HG03139 (cell line): Measurements from ENCODE around the gene NDUFB2.
"Not testable (repeated sequence)": the region's sequence is repeated elsewhere in the genome, so short reads cannot be mapped to it uniquely, and the experiment has no call there.

Experiments
- ATAC-seq: cut with Tn5 transposase; IDR thresholded peaks from one replicate; pipeline ENCODE4 v1.9.1; 2021; ENCODE audit not compliant: unreplicated experiment

The NDUFB2 gene

GRCh38 chr7:140689199-140690152 lies 7.0 kb upstream of the NDUFB2 start:
- no peak for ATAC-seq

DNA sequence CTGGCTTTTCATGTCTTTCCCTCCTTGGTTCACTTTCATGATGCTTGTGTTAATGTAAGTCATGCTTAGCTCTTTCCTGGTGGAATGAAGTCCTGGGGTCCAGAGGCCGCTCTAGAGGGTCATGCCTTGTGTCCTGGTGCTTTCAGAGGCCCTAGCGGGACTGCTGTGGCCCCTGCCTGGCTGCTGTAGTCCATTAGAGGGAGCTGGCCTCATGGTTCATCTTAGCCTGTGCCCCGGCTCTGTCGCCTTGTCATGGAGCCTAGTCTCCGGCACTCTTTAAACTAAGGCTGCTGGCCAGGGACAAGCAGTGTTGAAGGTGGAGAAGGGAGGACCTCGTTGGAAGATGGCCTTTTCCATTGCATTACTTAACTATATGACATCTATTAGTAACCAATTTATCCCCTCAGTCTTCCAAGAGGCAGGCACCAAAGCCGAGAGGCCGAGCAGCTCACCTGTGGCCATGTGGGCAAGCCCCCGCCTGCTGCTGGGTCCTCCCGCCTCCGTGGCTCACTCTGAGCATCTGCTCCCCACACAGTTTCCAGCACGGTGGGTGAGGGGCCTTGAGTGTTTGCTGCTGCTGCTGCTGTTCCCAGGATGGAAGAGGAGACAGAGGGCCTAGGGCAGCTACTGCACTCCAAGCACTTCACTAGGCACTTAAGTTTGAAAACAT lies 5.0 kb upstream of the NDUFB2 start:
- no peak for ATAC-seq

DNA sequence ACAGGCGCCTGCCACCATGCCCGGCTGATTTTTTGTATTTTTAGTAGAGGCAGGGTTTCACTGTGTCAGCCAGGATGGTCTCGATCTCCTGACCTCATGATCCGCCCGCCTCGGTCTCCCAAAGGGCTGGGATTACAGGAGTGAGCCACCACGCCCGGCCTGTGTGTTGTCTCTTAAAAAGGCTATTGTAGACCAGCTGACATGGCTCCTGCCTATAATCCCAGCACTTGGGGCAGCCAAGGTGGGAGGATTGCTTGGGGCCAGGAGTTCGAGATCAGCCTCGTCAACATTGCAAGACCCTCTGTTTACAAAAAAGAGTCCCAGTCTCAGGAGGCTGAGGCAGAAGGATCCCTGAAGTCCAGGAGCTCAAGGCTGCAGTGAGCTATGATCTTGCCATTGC lies 2.7 kb upstream of the NDUFB2 start:
- ATAC-seq = not testable (repeated sequence)

DNA sequence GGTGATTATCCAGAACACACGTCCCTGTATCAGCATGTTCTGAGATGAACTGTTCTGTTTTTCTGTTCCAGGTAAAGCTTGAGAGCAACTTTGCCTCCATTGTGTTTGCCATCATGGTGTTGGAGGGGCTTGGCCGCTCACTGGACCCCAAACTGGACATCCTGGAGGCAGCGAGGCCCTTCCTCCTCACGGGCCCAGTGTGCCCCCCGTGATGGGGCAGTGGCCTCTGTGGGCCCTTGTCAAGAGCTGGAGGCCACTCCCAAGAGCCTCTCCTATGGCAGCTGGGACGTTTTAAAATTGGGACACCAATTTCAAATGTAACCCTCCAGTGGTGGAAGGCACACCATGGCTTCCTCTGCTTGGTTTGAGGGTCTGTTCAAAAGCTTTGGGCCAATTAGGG lies 1.9 kb upstream of the NDUFB2 start:
- ATAC-seq = no peak

- ATAC-seq = no peak
Measured at GRCh38 chr7:140695381-140695780, 1.1 kb upstream of the NDUFB2 start.

GRCh38 chr7:140696024-140696679 lies 356 bp upstream of the NDUFB2 start:
- peak; percentile 90 for ATAC-seq

DNA sequence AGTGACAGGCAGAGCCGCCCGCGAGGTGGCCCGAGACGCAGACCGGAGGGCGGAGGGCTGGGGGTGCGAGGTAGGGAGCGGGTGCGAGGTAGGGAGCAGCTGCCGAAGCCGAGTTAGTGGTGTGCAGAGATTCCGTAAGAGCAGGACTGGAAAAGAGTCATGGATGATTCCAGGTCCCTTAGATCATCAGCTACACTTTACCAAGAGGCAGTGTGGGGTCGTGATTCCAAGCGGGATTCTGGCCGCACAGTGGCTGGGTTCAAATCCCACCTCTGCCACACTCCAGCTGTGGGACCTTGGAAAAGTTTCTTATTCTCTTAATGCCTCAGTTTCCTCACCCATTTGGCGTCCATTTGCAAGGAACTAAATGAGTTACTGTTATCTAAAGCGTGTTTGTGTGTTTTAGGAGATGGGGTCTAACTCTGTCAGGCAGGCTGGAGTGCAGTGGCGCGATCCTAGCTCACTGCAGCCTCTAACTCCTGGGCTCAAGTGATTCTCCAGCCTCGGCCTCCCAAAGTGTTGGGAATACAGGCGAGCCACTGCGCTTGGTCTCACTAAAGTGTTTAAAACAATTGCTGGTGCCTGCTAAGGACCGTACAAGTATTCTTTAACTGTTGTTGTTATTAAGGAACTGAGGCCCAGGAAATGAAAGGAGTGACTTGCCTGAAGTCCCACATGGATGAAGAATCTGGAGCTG lies 1.1 kb downstream of the NDUFB2 start:
- ATAC-seq = no peak

- ATAC-seq = no peak
Measured at GRCh38 chr7:140698477-140698876, 2.0 kb downstream of the NDUFB2 start.

- no peak for ATAC-seq
Measured at GRCh38 chr7:140702774-140703173, 6.3 kb downstream of the NDUFB2 start.

GRCh38 chr7:140704205-140704604 lies 7.7 kb downstream of the NDUFB2 start:
- ATAC-seq = no peak

DNA sequence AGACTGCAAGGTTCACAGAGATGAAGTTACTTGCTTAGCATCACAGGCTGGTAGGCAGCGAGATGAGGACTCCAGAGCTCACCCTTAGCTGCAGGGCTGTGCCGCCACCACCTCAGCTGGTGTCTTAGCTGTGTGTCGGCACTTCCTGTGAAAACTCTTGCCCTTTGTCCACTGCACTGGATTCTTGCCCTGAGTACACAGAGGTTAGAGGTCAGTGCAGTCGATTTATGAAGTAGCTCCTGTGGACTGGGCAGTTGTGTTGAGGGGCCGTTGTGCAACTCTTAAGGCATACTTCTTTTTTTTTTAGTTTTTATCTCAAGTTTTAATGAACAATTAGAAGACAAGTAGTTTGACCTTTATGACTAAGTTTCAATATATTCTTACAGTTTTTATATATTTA lies 10.6 kb downstream of the NDUFB2 start:
- no peak for ATAC-seq

DNA sequence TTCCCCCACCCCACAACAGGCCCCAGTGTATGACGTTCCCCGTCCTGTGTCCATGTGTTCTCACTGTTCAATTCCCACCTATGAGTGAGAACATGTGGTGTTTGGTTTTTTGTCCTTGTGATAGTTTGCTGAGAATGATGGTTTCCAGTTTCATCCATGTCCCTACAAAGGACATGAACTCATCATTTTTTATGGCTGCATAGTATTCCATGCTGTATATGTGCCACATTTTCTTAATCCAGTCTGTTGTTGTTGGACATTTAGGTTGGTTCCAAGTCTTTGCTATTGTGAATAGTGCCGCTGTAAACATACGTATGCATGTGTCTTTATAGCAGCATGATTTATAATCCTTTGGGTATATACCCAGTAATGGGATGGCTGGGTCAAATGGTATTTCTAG lies 12.3 kb downstream of the NDUFB2 start:
- not testable (repeated sequence) for ATAC-seq

DNA sequence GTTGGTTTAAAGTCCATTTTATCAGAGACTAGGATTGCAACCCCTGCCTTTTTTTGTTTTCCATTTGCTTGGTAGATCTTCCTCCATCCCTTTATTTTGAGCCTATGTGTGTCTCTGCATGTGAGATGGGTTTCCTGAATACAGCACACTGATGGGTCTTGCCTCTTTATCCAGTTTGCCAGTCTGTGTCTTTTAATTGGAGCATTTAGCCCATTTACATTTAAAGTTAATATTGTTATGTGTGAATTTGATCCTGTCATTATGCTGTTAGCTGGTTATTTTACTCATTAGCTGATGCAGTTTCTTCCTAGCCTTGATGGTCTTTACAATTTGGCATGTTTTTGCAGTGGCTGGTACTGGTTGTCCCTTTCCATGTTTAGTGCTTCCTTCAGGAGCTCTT lies 15.9 kb downstream of the NDUFB2 start:
- not testable (repeated sequence) for ATAC-seq

DNA sequence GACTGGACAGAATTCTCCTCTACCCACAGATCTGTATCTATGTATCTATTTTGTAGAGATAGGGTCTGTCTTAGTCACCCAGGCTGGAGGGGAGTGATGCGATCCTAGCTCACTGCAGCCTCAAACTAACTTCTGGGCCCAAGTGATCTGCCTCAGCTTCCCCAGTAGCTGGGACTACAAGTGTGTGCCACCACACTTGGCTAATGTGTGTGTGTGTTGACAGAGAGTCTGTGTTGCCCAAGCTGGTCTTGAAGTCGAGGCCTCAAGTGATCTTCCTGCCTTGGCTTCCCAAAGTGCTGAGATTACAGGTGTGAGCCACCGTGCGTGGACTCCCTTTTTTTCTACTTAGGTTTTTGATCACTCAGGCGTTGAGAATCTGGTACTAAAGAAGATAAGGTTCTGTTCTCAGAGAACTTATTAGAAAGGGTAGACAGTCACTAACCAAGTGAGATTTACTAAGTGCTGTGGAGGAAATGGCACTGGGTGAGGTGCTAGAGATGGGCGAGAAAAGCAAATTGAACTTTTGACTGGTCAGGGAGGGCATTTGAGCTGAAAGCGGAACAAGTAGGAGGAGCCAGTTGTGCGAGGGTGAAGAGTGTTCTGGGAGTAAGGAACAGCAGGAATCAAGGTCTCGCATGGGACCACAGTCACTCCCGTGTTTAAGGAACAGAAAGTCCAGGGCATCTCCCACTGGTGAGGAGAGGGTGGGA lies 18.0 kb downstream of the NDUFB2 start:
- ATAC-seq = no peak

- ATAC-seq = no peak
Measured at GRCh38 chr7:140719721-140720120, 23.2 kb downstream of the NDUFB2 start.

GRCh38 chr7:140722254-140722653 lies 25.7 kb downstream of the NDUFB2 start:
- no peak for ATAC-seq

DNA sequence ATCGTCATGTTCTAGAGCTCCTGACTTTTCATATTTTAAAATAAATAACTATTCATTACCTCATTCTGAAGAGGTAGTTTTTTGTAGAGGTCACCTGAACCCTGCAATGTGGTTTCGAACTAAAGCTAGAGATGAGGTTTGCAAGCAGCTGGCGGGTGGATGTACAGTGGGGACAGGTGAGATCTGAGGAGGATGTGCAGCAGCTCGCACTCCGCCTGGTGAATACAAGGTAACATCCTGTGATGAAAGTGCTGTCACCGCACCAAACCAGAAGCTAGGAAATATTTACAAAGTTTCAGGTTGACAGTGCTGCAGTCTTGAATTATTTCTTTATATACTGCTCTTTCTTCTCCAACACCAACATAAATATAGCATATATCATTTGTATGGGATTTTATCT lies 26.5 kb downstream of the NDUFB2 start:
- ATAC-seq = no peak

DNA sequence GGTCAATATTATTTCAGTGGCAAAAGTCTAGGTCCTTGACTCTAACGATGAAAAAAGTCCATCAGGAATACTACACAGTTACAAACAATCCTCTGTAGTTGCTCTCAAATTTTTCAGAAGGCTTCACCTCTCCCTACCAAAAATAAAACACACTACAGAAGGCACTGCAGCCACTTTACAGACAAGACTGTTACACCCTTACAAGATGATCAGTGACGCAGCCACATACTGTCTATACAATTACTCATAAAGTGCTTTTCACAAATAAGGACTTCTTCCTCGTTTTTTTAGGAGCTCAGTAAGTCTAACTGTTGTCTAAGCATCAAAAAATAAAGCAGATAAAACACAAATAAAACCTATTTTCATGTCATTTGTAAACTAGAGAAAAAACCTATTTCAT lies 27.1 kb downstream of the NDUFB2 start:
- ATAC-seq = no peak

DNA sequence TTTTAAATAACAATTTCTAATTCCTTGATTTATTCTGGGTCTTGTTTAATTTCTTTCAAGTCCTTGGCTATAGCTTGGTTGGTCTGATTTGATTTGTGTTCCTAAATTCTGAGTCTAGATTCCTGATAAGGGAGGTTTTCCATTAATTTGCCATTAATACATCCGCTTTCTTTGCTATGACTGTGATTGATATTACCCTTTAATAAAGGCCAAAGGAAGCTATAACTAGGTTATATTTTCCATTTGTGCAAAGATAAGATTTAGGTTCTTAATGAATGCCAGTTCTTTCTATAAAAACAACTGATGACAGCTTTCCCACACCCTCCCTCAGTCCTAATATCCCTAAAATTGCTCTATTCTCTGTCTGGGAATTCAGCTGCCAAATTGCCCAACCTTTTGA lies 28.2 kb downstream of the NDUFB2 start:
- ATAC-seq = no peak

DNA sequence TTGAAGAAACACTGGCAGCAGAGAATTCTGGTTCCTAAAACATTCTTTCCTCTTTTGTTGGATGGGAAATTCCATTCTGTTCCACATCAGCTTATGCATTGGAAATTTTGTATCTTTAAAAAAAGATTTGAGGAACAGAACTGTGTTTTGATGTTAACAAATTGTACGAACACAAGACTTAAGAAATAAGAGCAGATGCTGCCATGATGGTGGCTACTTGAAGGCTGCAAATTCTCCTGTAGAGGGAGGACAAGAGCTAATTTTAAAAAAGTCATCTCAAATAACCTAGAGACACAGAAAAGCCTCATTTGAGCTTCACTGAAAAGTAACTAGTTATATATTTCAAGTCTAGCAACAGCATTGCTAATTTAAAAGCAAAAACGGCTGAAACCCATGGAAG lies 29.8 kb downstream of the NDUFB2 start:
- no peak for ATAC-seq

DNA sequence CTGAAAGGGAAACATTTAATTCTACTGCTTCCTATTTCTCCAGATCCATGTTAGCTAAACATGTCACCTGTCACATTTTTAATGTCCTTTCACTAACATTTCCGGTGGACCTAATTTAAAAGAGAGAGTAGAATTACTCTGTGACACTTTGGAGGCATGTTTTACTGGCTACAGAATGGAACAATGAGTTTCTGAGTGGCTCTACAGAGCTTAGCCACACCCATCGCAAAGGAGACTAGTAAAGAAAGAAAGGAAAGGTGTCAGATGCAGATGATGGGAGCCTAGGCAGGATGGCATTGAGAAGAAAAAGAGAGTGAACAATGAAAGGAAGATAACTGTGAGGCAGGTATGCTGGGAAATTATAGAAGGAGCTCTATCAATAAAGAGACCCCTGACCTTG lies 35.9 kb downstream of the NDUFB2 start:
- no peak for ATAC-seq
